Middle frontal gyrus (tissue), 1 donor: ENCODE measurements around the gene DNAJC18.

ENCODE experiments used
- DNase-seq: peaks from one replicate; pipeline ENCODE4 v3.0.0-alpha.2; 2015; ENCODE audit warnings: low spot score; ENCODE audit errors: extremely low spot score

The DNAJC18 gene

GRCh38 chr5:139369181-139369580 lies 70.1 kb downstream of the DNAJC18 start:
- DNase-seq = no peak

- no peak for DNase-seq
These were observed 70.7 kb downstream of the DNAJC18 start for GRCh38 chr5:139368613-139369012.

- no peak for DNase-seq
These were observed 74.9 kb downstream of the DNAJC18 start for GRCh38 chr5:139364466-139364865.

- no peak for DNase-seq
These were observed 75.4 kb downstream of the DNAJC18 start for GRCh38 chr5:139363937-139364336.

GRCh38 chr5:139361835-139362429 lies 77.4 kb downstream of the DNAJC18 start:
- DNase-seq = no peak

GRCh38 chr5:139360384-139360783 lies 78.9 kb downstream of the DNAJC18 start:
- DNase-seq = no peak
